Measurements from ENCODE around the gene KRT20. TPM values are rescaled to one million over a fixed set of nuclear protein-coding genes. Genes with fewer than 3 reads are reported as not detected.

KRT20 gene
- total RNA-seq, 1 experiment from 2014 or later: not detected

DNA sequence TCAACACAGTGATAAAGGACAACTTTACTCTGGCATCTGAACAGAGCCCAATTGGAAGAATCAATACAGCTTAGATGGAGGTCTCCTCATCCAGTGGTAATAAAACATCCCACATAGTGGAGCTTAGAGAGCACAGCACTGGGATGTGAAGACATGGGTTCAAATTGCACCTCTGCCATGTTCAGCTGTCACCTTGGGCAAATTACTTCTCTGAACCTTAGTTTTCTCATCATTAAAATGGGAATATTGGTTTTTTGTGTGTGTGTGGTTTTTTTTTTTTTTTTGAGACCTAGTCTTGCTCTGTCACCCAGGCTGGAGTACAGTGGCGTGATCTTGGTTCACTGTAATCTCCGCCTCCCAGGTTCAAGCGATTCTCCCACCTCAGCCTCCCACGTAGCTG lies 49.0 kb downstream of the KRT20 start:
- H3K4me1 Mint-ChIP-seq: peaks cover 10% of the 10 kb centered on the region in 2 experiments
- H3K23me2 ChIP-seq (ENCODE audit: insufficient read length, low read depth, low read length, poor library complexity, severe bottlenecking): no peaks in the 10 kb centered on the region
- no peak overlapping the region for H3K56ac ChIP-seq (ENCODE audit: insufficient read length, low read depth, low read length)
- H3K4me3 Mint-ChIP-seq: no peak overlapping the region
- no peak overlapping the region for H2BK15ac ChIP-seq (ENCODE audit: low read depth, low read length)
- no peaks in the 10 kb centered on the region for H3K4me1 ChIP-seq (ENCODE audit: insufficient read depth, low read length)
- H3K9ac ChIP-seq (ENCODE audit: extremely low read depth, insufficient read length, low read length): no peak overlapping the region
- no peak for DNase-seq
- no peak overlapping the region for H3K14ac ChIP-seq (ENCODE audit: insufficient read depth, low read length)
- peaks cover 95% of the 10 kb centered on the region for H3K27me3 Mint-ChIP-seq (ENCODE audit: low read depth)
- no peak overlapping the region for H2BK5ac ChIP-seq (ENCODE audit: insufficient read length, low read length)
- WGBS (ENCODE audit: extremely low coverage, insufficient read length, low lambda C conversion rate): no CpG with 5 or more reads among the region's 4 CpGs
- H2BK20ac ChIP-seq (ENCODE audit: low read depth, low read length, poor library complexity, severe bottlenecking): no peak overlapping the region
- no peak overlapping the region for H2BK120ac ChIP-seq (ENCODE audit: low read depth, low read length, poor library complexity, severe bottlenecking)
- no peaks in the 10 kb centered on the region for H3K79me2 ChIP-seq (ENCODE audit: insufficient read depth, low read length)
- H2AK5ac ChIP-seq (ENCODE audit: insufficient read length, low read length): no peak overlapping the region
- H3K4ac ChIP-seq (ENCODE audit: low read depth, low read length): no peak overlapping the region
- H4K20me1 ChIP-seq (ENCODE audit: control insufficient read depth, insufficient read depth, insufficient read length): no peaks in the 10 kb centered on the region
- H4K91ac ChIP-seq (ENCODE audit: insufficient read length, low read depth, low read length): no peak overlapping the region
- H3K27ac Mint-ChIP-seq: no peak overlapping the region
- H3K18ac ChIP-seq (ENCODE audit: insufficient read length, low read depth, low read length): no peak overlapping the region
- H3K79me1 ChIP-seq (ENCODE audit: insufficient read depth, low read depth, low read length, poor library complexity, severe bottlenecking): no peaks in the 10 kb centered on the region
- H3K27ac ChIP-seq (ENCODE audit: insufficient read length, low read depth, low read length): no peak overlapping the region
- H4K5ac ChIP-seq (ENCODE audit: insufficient read length, low read depth, low read length): no peak overlapping the region
- no peaks in the 10 kb centered on the region for H3K9me3 ChIP-seq (ENCODE audit: control insufficient read depth, low read depth, low read length)
- H3K9me3 Mint-ChIP-seq: no peaks in the 10 kb centered on the region
- TF ChIP-seq, protein P1, sequence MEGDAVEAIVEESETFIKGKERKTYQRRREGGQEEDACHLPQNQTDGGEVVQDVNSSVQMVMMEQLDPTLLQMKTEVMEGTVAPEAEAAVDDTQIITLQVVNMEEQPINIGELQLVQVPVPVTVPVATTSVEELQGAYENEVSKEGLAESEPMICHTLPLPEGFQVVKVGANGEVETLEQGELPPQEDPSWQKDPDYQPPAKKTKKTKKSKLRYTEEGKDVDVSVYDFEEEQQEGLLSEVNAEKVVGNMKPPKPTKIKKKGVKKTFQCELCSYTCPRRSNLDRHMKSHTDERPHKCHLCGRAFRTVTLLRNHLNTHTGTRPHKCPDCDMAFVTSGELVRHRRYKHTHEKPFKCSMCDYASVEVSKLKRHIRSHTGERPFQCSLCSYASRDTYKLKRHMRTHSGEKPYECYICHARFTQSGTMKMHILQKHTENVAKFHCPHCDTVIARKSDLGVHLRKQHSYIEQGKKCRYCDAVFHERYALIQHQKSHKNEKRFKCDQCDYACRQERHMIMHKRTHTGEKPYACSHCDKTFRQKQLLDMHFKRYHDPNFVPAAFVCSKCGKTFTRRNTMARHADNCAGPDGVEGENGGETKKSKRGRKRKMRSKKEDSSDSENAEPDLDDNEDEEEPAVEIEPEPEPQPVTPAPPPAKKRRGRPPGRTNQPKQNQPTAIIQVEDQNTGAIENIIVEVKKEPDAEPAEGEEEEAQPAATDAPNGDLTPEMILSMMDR (conservative IDR thresholded peaks at IDR 0.05): no peak
- no peak overlapping the region for H4K8ac ChIP-seq (replicated peaks; ENCODE audit: insufficient read length, low read depth, low read length)
- no peak overlapping the region for H2BK12ac ChIP-seq (ENCODE audit: insufficient read length, low read depth, low read length)
- no peak overlapping the region for H3K4me2 ChIP-seq (ENCODE audit: insufficient read depth, insufficient read length, low read length)
- peaks cover 0 to 10% (median 0%) of the 10 kb centered on the region in 3 experiments; a peak in 3 of 7 replicates for H3K36me3 Mint-ChIP-seq (ENCODE audit: insufficient read depth in 1 of 3, low read depth in 3 of 3)
- no peak overlapping the region for H2AFZ ChIP-seq (ENCODE audit: low read length)
- peaks cover 8% of the 10 kb centered on the region; the same call in 1 of the 2 replicates for H3K27me3 ChIP-seq (ENCODE audit: insufficient read depth, low read length)
- no peak overlapping the region for H3K23ac ChIP-seq (ENCODE audit: insufficient read length, low read depth, low read length)
- H3T11ph ChIP-seq (ENCODE audit: low read length): no peak overlapping the region

Data from H9 (cell line).